K562 (cell line): ENCODE measurements around the gene ARMH3. TPM values are rescaled to one million over a fixed set of nuclear protein-coding genes. Genes with fewer than 3 reads are reported as not detected.

ENCODE experiments used
- ATAC-seq: fragments of 200-7000 bp; cut with Tn5 transposase; 3 replicates; pipeline ENCODE4 v1.9.1; 2020; ENCODE audit warnings: moderate library complexity
- BruUV-seq: library from RNA; stranded (reverse); fragments of 400-500 nt; replicated peaks from 2 replicates; lab custom pipeline; 2021; lab: Mats Ljungman, UMichigan
- CTCF ChIA-PET: fragments of 300-600 bp; formaldehyde crosslinking; extraction: SDS; loops from one replicate; lab custom pipeline; 2021; ENCODE audit warnings: low intra/inter-chr PET ratio; lab: Yijun Ruan, JAX
- POLR2A ChIA-PET: fragments of 300-600, 350-650 bp; sonication (Branson Sonifier 250); formaldehyde crosslinking; extraction: SDS; loops from one replicate; lab custom pipeline; 2021; ENCODE audit warnings: antibody characterized with exemption, inconsistent platforms; lab: Yijun Ruan, JAX
- DNase-seq, 4 experiments: peaks; one replicate each; pipeline versions ENCODE4 v3.0.0 to v3.0.0-alpha.2; 2011 to 2018; ENCODE audit warnings: low spot score in 3 of 4, mixed read lengths in 3 of 4; ENCODE audit errors: extremely low read depth in 1 of 4
- FAIRE-seq: peaks from 2 replicates; lab custom pipeline; 2011; peaks lifted over from hg19 to GRCh38; lab: Jason Lieb, UNC
- H2AFZ ChIP-seq: 2 replicates; pipeline ENCODE4 v1.6.0; 2011; ENCODE audit warnings: low read depth, low read length, control low read depth, inconsistent platforms
- H3K27ac ChIP-seq: fragments of 200-600 bp; 3 replicates; pipeline ENCODE4 v1.8.0; 2011; ENCODE audit warnings: low read depth, mild to moderate bottlenecking, control low read depth, inconsistent platforms, low read length, moderate library complexity, mixed read lengths; ENCODE audit errors: extremely low read depth
- H3K27me3 ChIP-seq, 2 experiments: fragments of 300-600 bp in 1 of 2; 2 replicates in 1 of 2; 3 replicates in 1 of 2; pipeline versions ENCODE4 v1.6.0 to v1.8.0; 2011; ENCODE audit warnings: inconsistent platforms in 2 of 2, low read length in 2 of 2, mild to moderate bottlenecking in 1 of 2, mixed read lengths in 1 of 2, moderate library complexity in 1 of 2; ENCODE audit not compliant: control insufficient read depth in 2 of 2, insufficient read depth in 2 of 2
- H3K36me3 ChIP-seq: fragments of 300-600 bp; 3 replicates; pipeline ENCODE4 v1.8.0; 2011; ENCODE audit warnings: mild to moderate bottlenecking, low read length, inconsistent platforms; ENCODE audit not compliant: control insufficient read depth, insufficient read depth
- H3K4me1 ChIP-seq, 2 experiments: fragments of 200-600 bp in 1 of 2; replicated peaks in 1 of 2; 2 replicates in 1 of 2; 3 replicates in 1 of 2; pipeline versions ENCODE4 v1.5.1 to v1.8.0; 2011; ENCODE audit warnings: inconsistent platforms in 2 of 2, low read length in 2 of 2, mild to moderate bottlenecking in 1 of 2, mixed read lengths in 1 of 2, moderate library complexity in 1 of 2; ENCODE audit not compliant: control insufficient read depth in 2 of 2, insufficient read depth in 2 of 2
- H3K4me2 ChIP-seq: 2 replicates; pipeline ENCODE4 v1.6.1; 2011; ENCODE audit warnings: low read length, control low read depth, inconsistent platforms, mixed read lengths; ENCODE audit not compliant: insufficient read depth
- H3K4me3 ChIP-seq: fragments of 200-600 bp; sonication (generic), shearing (Covaris generic); 2 replicates; pipeline ENCODE4 v1.5.1; 2016; ENCODE audit warnings: control low read depth, inconsistent platforms
- H3K79me2 ChIP-seq: fragments of 200-600 bp; 3 replicates; pipeline ENCODE4 v1.8.0; 2011; ENCODE audit warnings: low read length, inconsistent platforms; ENCODE audit not compliant: control insufficient read depth, insufficient read depth
- H3K9ac ChIP-seq, 2 experiments: 2 replicates each; pipeline versions ENCODE4 v1.6.0 to v1.6.1; 2011; ENCODE audit warnings: low read depth in 2 of 2, low read length in 2 of 2, control low read depth in 1 of 2, inconsistent platforms in 1 of 2, mild to moderate bottlenecking in 1 of 2, mixed read lengths in 1 of 2; ENCODE audit not compliant: insufficient read depth in 1 of 2
- H3K9me1 ChIP-seq: one replicate; pipeline ENCODE4 v1.6.0; 2011; ENCODE audit warnings: inconsistent platforms, mild to moderate bottlenecking, low read length, moderate library complexity; ENCODE audit not compliant: control insufficient read depth, insufficient read depth
- H3K9me3 ChIP-seq: replicated peaks from 2 replicates; pipeline ENCODE4 v1.5.1; 2011; ENCODE audit warnings: low read depth, low read length, inconsistent platforms; ENCODE audit not compliant: control insufficient read depth, insufficient read depth
- H4K20me1 ChIP-seq: replicated peaks from 2 replicates; pipeline ENCODE4 v1.6.1; 2011; ENCODE audit warnings: low read length, inconsistent platforms, mixed read lengths; ENCODE audit not compliant: control insufficient read depth, insufficient read depth
- CHAMP1 ChIP-seq: fragments of 450-650 bp; IDR thresholded peaks from 2 replicates; pipeline ENCODE4 v1.6.1; 2016; ENCODE audit warnings: mild to moderate bottlenecking
- HDAC6 ChIP-seq: IDR thresholded peaks from 2 replicates; pipeline ENCODE4 v1.6.1; 2012; ENCODE audit warnings: low read depth, mild to moderate bottlenecking, control low read depth, inconsistent platforms, low read length, moderate library complexity
- HINFP ChIP-seq: fragments of 450-650 bp; conservative IDR thresholded peaks from 2 replicates; pipeline ENCODE4 v1.6.1; 2016; ENCODE audit warnings: missing genetic modification characterization, low read depth, mild to moderate bottlenecking, control low read depth, missing compliant biosample characterization
- L3MBTL2 ChIP-seq: fragments of 450-650 bp; IDR thresholded peaks from 2 replicates; pipeline ENCODE4 v1.6.1; 2016; ENCODE audit warnings: mild to moderate bottlenecking, moderate library complexity
- MLX ChIP-seq, 2 experiments: fragments of 450-650 bp in 1 of 2; sonication (generic) in 1 of 2; formaldehyde crosslinking; conservative IDR thresholded peaks; 2 replicates each; pipeline versions ENCODE4 v1.4.0 to v1.8.1; 2020 to 2022; ENCODE audit warnings: mild to moderate bottlenecking in 1 of 2, missing genetic modification reagents in 1 of 2
- POLR2A ChIP-seq: fragments of 450-650 bp; conservative IDR thresholded peaks from 2 replicates; pipeline ENCODE4 v1.6.1; 2016
- SREBF1 ChIP-seq: fragments of 150-350 bp; IDR thresholded peaks from 2 replicates; pipeline ENCODE4 v1.6.1; 2014; ENCODE audit warnings: antibody characterized with exemption, low read depth, low read length, borderline replicate concordance
- ZNF407 ChIP-seq: fragments of 450-650 bp; IDR thresholded peaks from 2 replicates; pipeline ENCODE4 v1.6.1; 2016; ENCODE audit warnings: low read depth
- WGBS: fragments of 100-300 bp; shearing (Covaris generic); methylation state at CpG from one replicate; pipeline ENCODE4 v1.1.6; 2016; ENCODE audit warnings: low coverage, mixed read lengths; ENCODE audit not compliant: insufficient coverage; ENCODE audit errors: missing lambda C conversion rate; 5-methylcytosine and 5-hydroxymethylcytosine counted together
- in situ Hi-C: fragments of 300-500 bp; cut with MboI; formaldehyde crosslinking; loops from 4 replicates; pipeline ENCODE4 v1.15.0; 2018; ENCODE audit warnings: inconsistent platforms, mixed read lengths
- intact Hi-C: fragments of 100-400 bp; cut with micrococcal nuclease; formaldehyde crosslinking; loops from 2 replicates; pipeline ENCODE4 v1.14.2; 2022
- polyA plus RNA-seq, 8 experiments: library from polyadenylated mRNA; depleted of rRNA in 4 of 8; stranded (reverse) in 5 of 8; unstranded in 3 of 8; fragments of >200 nt; fragmentation: Nextera tagmentation in 2 of 8; fragmentation: Illumina TruSeq in 1 of 8; extraction: Ambion mirVana in 2 of 8; extraction: Trizol in 1 of 8; gene quantifications; 2 replicates each; pipeline versions ENCODE4 v1.2.1 to v1.2.3, GENCODE V29; 2011 to 2014; ENCODE audit warnings: inconsistent platforms in 1 of 8, missing spikeins in 1 of 8
- total RNA-seq, 7 experiments: library from RNA; depleted of rRNA in 6 of 7; stranded (reverse); fragments of >200 nt in 6 of 7; fragmentation: Illumina TruSeq in 2 of 7; extraction: Trizol in 2 of 7; gene quantifications; 2 replicates each; pipeline versions ENCODE4 v1.2.1 to v1.2.3, GENCODE V29; 2011 to 2021; ENCODE audit warnings: low replicate concordance in 1 of 7

ARMH3 gene
- total and polyA plus RNA-seq, 9 of the 15 experiments (the other 6 are each of a cell fraction or from before 2014, with no cell fraction given) = 0.29 to 0.73 TPM; not detected in 7

DNA sequence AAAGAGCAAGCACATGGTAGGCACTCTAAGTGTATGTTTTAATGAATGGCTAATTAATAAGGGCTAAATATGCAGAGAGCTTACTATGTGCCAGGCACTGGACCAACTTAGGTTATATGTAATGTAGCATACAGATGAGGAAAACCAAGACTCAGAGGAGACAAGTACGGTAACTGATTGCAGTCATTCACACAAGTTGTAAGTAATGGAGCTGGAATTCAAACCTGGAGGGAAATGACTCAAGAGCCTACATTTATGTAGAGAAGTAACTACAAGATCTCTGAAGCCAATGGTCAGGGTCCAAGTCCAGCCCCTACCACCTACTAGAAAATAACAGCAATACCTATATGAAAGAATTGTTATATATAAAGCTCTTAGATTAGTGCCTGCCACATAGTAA is 115.1 kb downstream of the ARMH3 start (continued):
- no peak for TF ChIP-seq ZNF407

DNA sequence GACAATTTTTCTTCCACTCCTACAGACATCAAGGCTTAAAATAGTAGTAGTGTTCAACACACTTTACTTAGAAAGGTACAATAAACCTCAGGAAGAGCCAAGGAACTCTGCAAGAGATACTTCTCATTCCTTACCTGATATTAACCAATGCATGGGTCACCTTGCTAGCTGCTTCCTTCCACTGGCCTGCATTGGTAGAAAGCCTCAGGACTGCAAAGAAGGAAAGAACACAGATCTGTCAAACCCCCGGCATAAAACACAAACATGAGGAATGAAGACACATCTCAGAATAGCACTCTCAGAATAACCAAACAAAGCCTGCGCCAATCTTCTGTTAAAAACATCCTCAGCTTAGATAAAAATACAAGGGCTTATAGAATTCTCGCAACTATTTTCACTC is 116.2 kb downstream of the ARMH3 start:
- Histone ChIP-seq H3K79me2 (no peaks in the 10 kb centered on the region), H3K36me3 (no peaks in the 10 kb centered on the region), H3K9ac (no peak overlapping the region), H2AFZ (no peak overlapping the region), H3K27ac (no peak overlapping the region), H4K20me1 (no peaks in the 10 kb centered on the region), H3K9me1 (no peaks in the 10 kb centered on the region), H3K9me3 (no peaks in the 10 kb centered on the region), H3K4me2 (no peak overlapping the region), H3K4me1 (no peaks in the 10 kb centered on the region), H3K4me3 (no peak overlapping the region), H3K27me3 (no peaks in the 10 kb centered on the region)
- BruUV-seq = no TSS peak
- no CpG with 5 or more reads among the region's 3 CpGs for WGBS
- DNase-seq (no peak), FAIRE-seq (no peak), ATAC-seq (no peak)
- POLR2A ChIA-PET = no interaction called here
- intact Hi-C loops (no loop called here), in situ Hi-C loops (no loop called here)
- CTCF ChIA-PET = no interaction called here
- TF ChIP-seq POLR2A (no peak), MLX (CRISPR knock-in tag; conservative IDR thresholded peaks at IDR 0.05) (no peak), HDAC6 (no peak), L3MBTL2 (no peak), CHAMP1 (no peak), HINFP (tag) (no peak), SREBF1 (no peak)
